Stimulated activated CD4-positive, alpha-beta T cell treated with anti-CD3 and anti-CD28 coated beads, TNF-alpha, amount 100 ng/mL, for 1 hour (primary cell): ENCODE measurements around the gene SLC12A8.

ENCODE experiments used
- DNase-seq, 3 donors: peaks; one replicate each; pipeline ENCODE4 v3.0.0-alpha.2; 2020; ENCODE audit warnings: low read depth in 3 of 3, low spot score in 1 of 3

SLC12A8 gene

DNA sequence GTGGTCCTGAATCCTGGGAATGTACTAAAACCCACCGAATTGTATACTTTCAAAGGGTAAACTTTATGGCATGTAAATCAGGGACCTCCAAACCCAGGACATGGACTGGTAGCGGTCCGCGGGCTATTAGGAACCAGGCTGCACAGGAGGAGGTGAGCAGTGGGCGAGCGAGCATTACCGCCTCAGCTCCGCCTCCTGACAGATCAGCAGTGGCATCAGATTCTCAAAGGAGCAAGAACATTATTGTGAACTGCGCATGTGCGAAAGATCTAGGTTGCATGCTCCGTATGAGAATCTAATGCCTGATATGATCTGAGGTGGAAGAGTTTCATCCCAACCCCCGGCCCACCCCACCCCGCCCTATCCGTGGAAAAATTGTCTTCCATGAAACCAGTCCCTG, 178.9 kb downstream of the SLC12A8 start:
- DNase-seq, result no peak

DNA sequence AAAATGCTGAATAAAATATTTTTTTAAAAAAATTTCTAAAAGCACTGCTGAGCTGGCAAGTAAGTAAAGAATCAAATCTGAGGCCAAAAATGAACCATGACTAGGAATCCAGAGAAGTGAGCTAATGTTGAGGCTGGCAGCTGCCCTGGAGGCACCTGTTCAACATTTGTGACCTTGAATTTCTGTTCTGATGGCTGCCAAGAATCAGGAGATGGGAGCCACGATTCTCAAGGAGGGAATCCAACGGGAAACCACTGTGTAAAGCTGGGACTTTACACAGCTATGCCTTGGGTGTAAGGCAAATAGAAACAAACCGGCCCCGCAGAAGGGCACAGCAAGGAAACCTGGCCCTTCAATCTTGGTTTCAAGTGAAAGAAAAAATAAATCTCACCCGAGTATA, 179.4 kb downstream of the SLC12A8 start:
- no peak for DNase-seq

- no peak for DNase-seq
Observed at GRCh38 chr3:125032683-125033082, 179.9 kb downstream of the SLC12A8 start.
